ENCODE data around the gene SLBP.

- TF ChIP-seq TAF1 (IDR thresholded peaks at IDR 0.05; ENCODE audit: low read depth) (no peak), EP300 (IDR thresholded peaks at IDR 0.05; ENCODE audit: borderline replicate concordance) (no peak), NFIC (IDR thresholded peaks at IDR 0.05) (no peak), ZBTB7A (IDR thresholded peaks at IDR 0.05; ENCODE audit: low read depth) (no peak), TEAD4 (IDR thresholded peaks at IDR 0.05) (no peak), MAX (IDR thresholded peaks at IDR 0.05) (no peak), EGR1 (IDR thresholded peaks at IDR 0.05) (no peak), CEBPB (IDR thresholded peaks at IDR 0.05) (no peak), FOXM1 (IDR thresholded peaks at IDR 0.05; ENCODE audit: borderline replicate concordance, low read depth) (no peak), YY1 (IDR thresholded peaks at IDR 0.05; ENCODE audit: low read depth) (no peak)
- TF ChIP-seq, protein P1, sequence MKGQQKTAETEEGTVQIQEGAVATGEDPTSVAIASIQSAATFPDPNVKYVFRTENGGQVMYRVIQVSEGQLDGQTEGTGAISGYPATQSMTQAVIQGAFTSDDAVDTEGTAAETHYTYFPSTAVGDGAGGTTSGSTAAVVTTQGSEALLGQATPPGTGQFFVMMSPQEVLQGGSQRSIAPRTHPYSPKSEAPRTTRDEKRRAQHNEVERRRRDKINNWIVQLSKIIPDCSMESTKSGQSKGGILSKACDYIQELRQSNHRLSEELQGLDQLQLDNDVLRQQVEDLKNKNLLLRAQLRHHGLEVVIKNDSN (IDR thresholded peaks at IDR 0.05): no peak
These were observed 6.4 kb downstream of the SLBP start for GRCh38 chr4:1705732-1706131.

Data from Ishikawa (cell line).